Mesendoderm (in vitro differentiated cells): ENCODE results near the gene DDHD1.
A peak's percentile ranks its signal among the peaks of the same experiment; 100 is the strongest.

Experiments
- DNase-seq: peaks from one replicate; pipeline ENCODE4 v3.0.0; 2013
- H2AK5ac ChIP-seq: 2 replicates; pipeline ENCODE4 v1.6.1; 2013; ENCODE audit warnings: low read length, inconsistent platforms
- H2BK120ac ChIP-seq: 2 replicates; pipeline ENCODE4 v1.6.1; 2013; ENCODE audit warnings: low read depth, mild to moderate bottlenecking, low read length, moderate library complexity, mixed read lengths
- H2BK15ac ChIP-seq: replicated peaks from 2 replicates; pipeline ENCODE4 v1.6.1; 2013; ENCODE audit warnings: low read depth, mild to moderate bottlenecking, moderate library complexity
- H2BK5ac ChIP-seq: 2 replicates; pipeline ENCODE4 v1.6.1; 2013; ENCODE audit warnings: low read length, inconsistent platforms
- H3K18ac ChIP-seq: 2 replicates; pipeline ENCODE4 v1.6.1; 2013; ENCODE audit warnings: mild to moderate bottlenecking, low read length, mixed read lengths
- H3K23ac ChIP-seq: one replicate; pipeline ENCODE4 v1.6.1; 2013; ENCODE audit warnings: low read length
- H3K27ac ChIP-seq: 2 replicates; pipeline ENCODE4 v1.5.1; 2013; ENCODE audit warnings: low read depth, mild to moderate bottlenecking, inconsistent platforms, low read length, moderate library complexity
- H3K27me3 ChIP-seq: 2 replicates; pipeline ENCODE4 v1.6.1; 2013; ENCODE audit warnings: low read length, control low read depth, mild to moderate bottlenecking, inconsistent platforms; ENCODE audit not compliant: insufficient read depth, poor library complexity
- H3K36me3 ChIP-seq: 2 replicates; pipeline ENCODE4 v1.6.1; 2013; ENCODE audit warnings: low read length, inconsistent platforms; ENCODE audit not compliant: control insufficient read depth, insufficient read depth
- H3K4ac ChIP-seq: one replicate; pipeline ENCODE4 v1.6.1; 2013; ENCODE audit warnings: low read depth, mild to moderate bottlenecking, low read length, moderate library complexity
- H3K4me1 ChIP-seq: 2 replicates; pipeline ENCODE4 v1.6.1; 2013; ENCODE audit warnings: low read depth, low read length, inconsistent platforms; ENCODE audit not compliant: control insufficient read depth
- H3K4me2 ChIP-seq: 2 replicates; pipeline ENCODE4 v1.6.1; 2013; ENCODE audit warnings: low read length
- H3K4me3 ChIP-seq: 2 replicates; pipeline ENCODE4 v1.5.1; 2013; ENCODE audit warnings: mild to moderate bottlenecking, low read length
- H3K56ac ChIP-seq: one replicate; pipeline ENCODE4 v1.6.1; 2013; ENCODE audit warnings: low read length
- H3K79me1 ChIP-seq: 2 replicates; pipeline ENCODE4 v1.6.1; 2013; ENCODE audit warnings: low read length, inconsistent platforms
- H3K79me2 ChIP-seq: 2 replicates; pipeline ENCODE4 v1.6.1; 2013; ENCODE audit warnings: mild to moderate bottlenecking, low read length; ENCODE audit not compliant: control insufficient read depth, insufficient read depth
- H3K9ac ChIP-seq: 2 replicates; pipeline ENCODE4 v1.6.1; 2013; ENCODE audit warnings: low read length, inconsistent platforms
- H4K5ac ChIP-seq: one replicate; pipeline ENCODE4 v1.6.1; 2013; ENCODE audit warnings: low read length
- H4K8ac ChIP-seq: one replicate; pipeline ENCODE4 v1.6.1; 2013; ENCODE audit warnings: low read depth, mild to moderate bottlenecking, control low read depth, low read length, moderate library complexity
- WGBS: extraction: QIAGEN DNeasy Blood & Tissue Kit; methylation state at CpG from one replicate; pipeline ENCODE4 v1.1.7; 2013; ENCODE audit warnings: low lambda C conversion rate, missing lambda C conversion rate; ENCODE audit not compliant: insufficient coverage; ENCODE audit errors: extremely low coverage; 5-methylcytosine and 5-hydroxymethylcytosine counted together

The DDHD1 gene

GRCh38 chr14:53023325-53023724, 129.8 kb downstream of the DDHD1 start:
- Histone ChIP-seq H4K5ac (no peak overlapping the region), H3K4me2 (no peak overlapping the region), H3K18ac (no peak overlapping the region), H3K79me2 (no peaks in the 10 kb centered on the region), H3K56ac (no peak overlapping the region), H3K27ac (no peak overlapping the region), H3K9ac (no peak overlapping the region), H2BK5ac (no peak overlapping the region), H3K4me3 (no peak overlapping the region), H3K27me3 (no peaks in the 10 kb centered on the region), H3K4ac (no peak overlapping the region), H3K4me1 (peaks cover 3% of the 10 kb centered on the region), H3K23ac (no peak overlapping the region), H3K36me3 (no peaks in the 10 kb centered on the region), H3K79me1 (no peaks in the 10 kb centered on the region), H2BK15ac (no peak overlapping the region), H4K8ac (no peak overlapping the region), H2AK5ac (no peak overlapping the region), H2BK120ac (no peak overlapping the region)
- no CpG with 5 or more reads among the region's 3 CpGs for WGBS
- DNase-seq = no peak

- no peak for DNase-seq
- Histone ChIP-seq H3K4me3 (no peak overlapping the region), H2BK5ac (no peak overlapping the region), H3K4me2 (no peak overlapping the region), H3K27ac (no peak overlapping the region), H2AK5ac (no peak overlapping the region), H3K79me2 (no peaks in the 10 kb centered on the region), H3K4me1 (peaks cover 3% of the 10 kb centered on the region), H3K79me1 (no peaks in the 10 kb centered on the region), H2BK120ac (no peak overlapping the region), H3K18ac (no peak overlapping the region), H3K9ac (no peak overlapping the region), H4K8ac (no peak overlapping the region), H4K5ac (no peak overlapping the region), H3K36me3 (no peaks in the 10 kb centered on the region), H2BK15ac (no peak overlapping the region), H3K23ac (no peak overlapping the region), H3K27me3 (no peaks in the 10 kb centered on the region), H3K4ac (no peak overlapping the region), H3K56ac (no peak overlapping the region)
- WGBS = no CpG with 5 or more reads among the region's 3 CpGs
Observed at GRCh38 chr14:53022593-53022992, 130.5 kb downstream of the DDHD1 start.

GRCh38 chr14:53020193-53020932, 132.8 kb downstream of the DDHD1 start:
- no peaks in the 10 kb centered on the region for H3K79me1 ChIP-seq
- H3K23ac ChIP-seq = no peak overlapping the region
- peak overlapping the region; percentile 36 for H3K27ac ChIP-seq
- H3K4me2 ChIP-seq = no peak overlapping the region
- peaks cover 3% of the 10 kb centered on the region for H3K4me1 ChIP-seq
- H2BK5ac ChIP-seq = no peak overlapping the region
- no peaks in the 10 kb centered on the region for H3K27me3 ChIP-seq
- no peak overlapping the region for H3K9ac ChIP-seq
- WGBS = no CpG with 5 or more reads among the region's 5 CpGs
- no peak overlapping the region for H2AK5ac ChIP-seq
- H3K56ac ChIP-seq = no peak overlapping the region
- peak overlapping the region; percentile 60 for H3K18ac ChIP-seq
- H3K4ac ChIP-seq = peak overlapping the region; percentile 28
- H3K79me2 ChIP-seq = no peaks in the 10 kb centered on the region
- peak; percentile 46 for DNase-seq
- no peak overlapping the region for H4K5ac ChIP-seq
- no peak overlapping the region for H2BK15ac ChIP-seq
- no peak overlapping the region for H4K8ac ChIP-seq
- no peak overlapping the region for H2BK120ac ChIP-seq
- H3K4me3 ChIP-seq = no peak overlapping the region
- H3K36me3 ChIP-seq = no peaks in the 10 kb centered on the region

GRCh38 chr14:53019406-53019805, 133.7 kb downstream of the DDHD1 start:
- Histone ChIP-seq H3K18ac (peak overlapping the region; percentile 60), H3K56ac (no peak overlapping the region), H2BK120ac (no peak overlapping the region), H3K4me2 (no peak overlapping the region), H3K79me1 (no peaks in the 10 kb centered on the region), H3K23ac (no peak overlapping the region), H4K8ac (no peak overlapping the region), H3K79me2 (no peaks in the 10 kb centered on the region), H2AK5ac (no peak overlapping the region), H3K27ac (no peak overlapping the region), H2BK15ac (no peak overlapping the region), H3K4ac (no peak overlapping the region), H3K4me1 (peaks cover 3% of the 10 kb centered on the region), H3K9ac (no peak overlapping the region), H3K36me3 (no peaks in the 10 kb centered on the region), H2BK5ac (no peak overlapping the region), H3K27me3 (no peaks in the 10 kb centered on the region), H4K5ac (no peak overlapping the region), H3K4me3 (no peak overlapping the region)
- no peak for DNase-seq

- Histone ChIP-seq H2AK5ac (no peak overlapping the region), H3K4me2 (no peak overlapping the region), H3K18ac (no peak overlapping the region), H3K79me2 (no peaks in the 10 kb centered on the region), H4K5ac (no peak overlapping the region), H3K4ac (no peak overlapping the region), H3K56ac (no peak overlapping the region), H4K8ac (no peak overlapping the region), H2BK120ac (no peak overlapping the region), H2BK5ac (no peak overlapping the region), H2BK15ac (no peak overlapping the region), H3K36me3 (no peaks in the 10 kb centered on the region), H3K79me1 (no peaks in the 10 kb centered on the region), H3K4me1 (peaks cover 3% of the 10 kb centered on the region), H3K9ac (no peak overlapping the region), H3K27me3 (no peaks in the 10 kb centered on the region), H3K23ac (no peak overlapping the region), H3K27ac (no peak overlapping the region), H3K4me3 (no peak overlapping the region)
- DNase-seq = no peak
- no CpG with 5 or more reads among the region's 3 CpGs for WGBS
Observed at GRCh38 chr14:53017837-53018236, 135.3 kb downstream of the DDHD1 start.

- Histone ChIP-seq H2BK15ac (no peak overlapping the region), H3K79me2 (no peaks in the 10 kb centered on the region), H3K23ac (no peak overlapping the region), H3K27ac (no peak overlapping the region), H3K36me3 (no peaks in the 10 kb centered on the region), H3K4ac (no peak overlapping the region), H2BK120ac (no peak overlapping the region), H4K5ac (no peak overlapping the region), H3K4me2 (no peak overlapping the region), H3K4me1 (peaks cover 3% of the 10 kb centered on the region), H3K27me3 (no peaks in the 10 kb centered on the region), H2BK5ac (no peak overlapping the region), H3K4me3 (no peak overlapping the region), H3K79me1 (no peaks in the 10 kb centered on the region), H2AK5ac (no peak overlapping the region), H3K18ac (no peak overlapping the region), H4K8ac (no peak overlapping the region), H3K56ac (no peak overlapping the region), H3K9ac (no peak overlapping the region)
- DNase-seq = no peak
Observed at GRCh38 chr14:53016919-53017318, 136.2 kb downstream of the DDHD1 start.
